Measurements from ENCODE around the gene OR52I2.

DNA sequence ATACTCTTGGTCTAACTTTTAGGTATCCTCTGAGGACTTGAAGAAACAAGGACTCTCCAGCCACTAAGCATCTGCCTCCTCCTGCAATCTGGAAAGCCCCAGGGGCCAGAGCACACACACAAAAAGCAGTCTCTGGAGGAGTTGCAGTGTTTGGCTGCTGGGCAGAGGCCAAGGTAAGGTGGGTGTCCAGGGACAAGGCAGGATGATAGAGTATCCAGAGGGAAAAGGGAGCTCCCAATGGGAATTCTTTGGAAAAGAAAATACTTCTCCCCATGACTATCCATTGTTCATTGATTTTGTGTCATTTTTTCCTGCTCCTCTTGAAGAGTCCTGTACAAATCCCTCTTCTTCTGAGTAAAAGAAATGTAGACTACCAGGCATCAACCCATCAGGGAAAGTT lies at the start of gene OR52I2:
- no peak for TF ChIP-seq POLR2A (IDR thresholded peaks at IDR 0.05; ENCODE audit: low read depth, low read length)
- no peak for TF ChIP-seq POLR2AphosphoS5 (IDR thresholded peaks at IDR 0.05; ENCODE audit: low read depth, low read length)
- TF ChIP-seq TAF1 (IDR thresholded peaks at IDR 0.05; ENCODE audit: borderline replicate concordance, low read depth, low read length) = no peak
